AG04449 (cell line): ENCODE results near the gene CADPS.

Experiments used
- CTCF ChIA-PET: fragments of 350-600 bp; formaldehyde crosslinking; extraction: SDS; loops from one replicate; lab custom pipeline; 2021; ENCODE audit warnings: antibody characterized with exemption; lab: Yijun Ruan, JAX
- POLR2A ChIA-PET: fragments of 400-600, 350-600 bp; formaldehyde crosslinking; extraction: SDS; loops from one replicate; lab custom pipeline; 2020; ENCODE audit warnings: antibody characterized with exemption, inconsistent platforms; lab: Yijun Ruan, JAX
- DNase-seq: peaks from one replicate; pipeline ENCODE4 v3.0.0-alpha.2; 2010; ENCODE audit warnings: low read depth, low spot score
- H3K4me3 ChIP-seq: 2 replicates; pipeline ENCODE4 v1.5.1; 2011; ENCODE audit warnings: low read depth, mild to moderate bottlenecking, control low read depth, low read length
- TF ChIP-seq, protein P1 (sequence below): IDR thresholded peaks from one replicate; pipeline ENCODE4 v1.5.1; 2011; ENCODE audit warnings: mild to moderate bottlenecking, moderate library complexity, low read length, control low read depth, inconsistent platforms; ENCODE audit not compliant: insufficient read depth; ENCODE audit errors: missing control alignments

CADPS gene

GRCh38 chr3:62589078-62589477 is 286.1 kb downstream of the CADPS start:
- TF ChIP-seq, protein P1, sequence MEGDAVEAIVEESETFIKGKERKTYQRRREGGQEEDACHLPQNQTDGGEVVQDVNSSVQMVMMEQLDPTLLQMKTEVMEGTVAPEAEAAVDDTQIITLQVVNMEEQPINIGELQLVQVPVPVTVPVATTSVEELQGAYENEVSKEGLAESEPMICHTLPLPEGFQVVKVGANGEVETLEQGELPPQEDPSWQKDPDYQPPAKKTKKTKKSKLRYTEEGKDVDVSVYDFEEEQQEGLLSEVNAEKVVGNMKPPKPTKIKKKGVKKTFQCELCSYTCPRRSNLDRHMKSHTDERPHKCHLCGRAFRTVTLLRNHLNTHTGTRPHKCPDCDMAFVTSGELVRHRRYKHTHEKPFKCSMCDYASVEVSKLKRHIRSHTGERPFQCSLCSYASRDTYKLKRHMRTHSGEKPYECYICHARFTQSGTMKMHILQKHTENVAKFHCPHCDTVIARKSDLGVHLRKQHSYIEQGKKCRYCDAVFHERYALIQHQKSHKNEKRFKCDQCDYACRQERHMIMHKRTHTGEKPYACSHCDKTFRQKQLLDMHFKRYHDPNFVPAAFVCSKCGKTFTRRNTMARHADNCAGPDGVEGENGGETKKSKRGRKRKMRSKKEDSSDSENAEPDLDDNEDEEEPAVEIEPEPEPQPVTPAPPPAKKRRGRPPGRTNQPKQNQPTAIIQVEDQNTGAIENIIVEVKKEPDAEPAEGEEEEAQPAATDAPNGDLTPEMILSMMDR, result peak; percentile 12
- POLR2A ChIA-PET, result interaction anchor here (2.0 kb wide), 1 partner anchor 12 kb away, joined by 9 read pairs; no protein-coding TSS in a partner anchor
- DNase-seq, result no peak
- no peak overlapping the region for H3K4me3 ChIP-seq
- CTCF ChIA-PET, result interaction anchor here (1.3 kb wide), 1 partner anchor 14 kb away, joined by 4 read pairs; no protein-coding TSS in a partner anchor

DNA sequence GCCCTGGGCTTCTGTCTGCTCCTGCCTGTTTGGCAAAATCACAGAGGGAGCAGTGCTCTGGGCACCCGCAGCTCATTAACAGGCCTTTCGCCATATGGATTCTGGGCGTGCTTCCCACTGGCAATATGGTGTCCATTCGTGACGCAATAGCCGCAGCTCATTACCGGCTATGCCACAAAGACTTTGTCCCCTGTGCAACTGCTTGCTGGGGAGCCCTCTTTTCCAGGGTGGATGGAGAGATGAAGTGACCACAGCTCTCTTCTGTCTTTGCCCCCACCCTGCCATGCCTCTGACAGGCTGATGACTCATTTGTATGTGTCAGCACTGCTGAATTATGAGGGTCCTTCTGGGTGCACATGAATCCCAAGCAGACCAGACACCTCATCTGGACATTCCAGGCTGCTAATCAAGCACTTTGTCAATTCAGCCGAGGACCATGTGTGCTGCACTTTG is 287.6 kb downstream of the CADPS start:
- H3K4me3 ChIP-seq, result no peak overlapping the region
- TF ChIP-seq, protein P1, result no peak
- POLR2A ChIA-PET, result interaction anchor here (1.0 to 2.0 kb wide), 6 partner anchors 13 to 25 kb away, joined by 3 to 23 read pairs (median 5); no protein-coding TSS in a partner anchor
- DNase-seq, result peak; percentile 84
- CTCF ChIA-PET, result interaction anchor here (1.1 to 1.6 kb wide), 4 partner anchors 17 to 256 kb away, joined by 3 to 6 read pairs (median 5); no protein-coding TSS in a partner anchor

DNA sequence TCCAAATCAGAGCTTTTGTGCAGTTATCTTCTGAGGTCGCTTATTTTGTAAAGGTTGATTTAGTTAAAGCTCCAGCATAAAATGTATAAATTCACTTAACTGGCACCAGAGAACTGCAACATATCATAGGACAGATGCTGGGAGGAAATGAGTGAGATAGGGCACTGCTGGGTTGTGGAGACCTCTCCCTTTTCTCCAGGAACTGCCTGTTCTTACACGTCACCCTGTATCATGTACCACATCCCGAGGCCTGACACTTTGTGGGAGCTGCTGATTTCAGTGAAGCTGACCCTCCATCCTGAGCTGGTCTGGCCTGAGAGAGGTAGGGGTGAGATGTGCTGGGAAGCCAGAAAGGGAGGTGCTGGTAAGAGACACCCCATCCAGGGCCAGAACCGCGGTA is 288.0 kb downstream of the CADPS start:
- H3K4me3 ChIP-seq, result no peak overlapping the region
- no peak for DNase-seq
- POLR2A ChIA-PET, result interaction anchor here (1.0 to 2.0 kb wide), 6 partner anchors 13 to 25 kb away, joined by 3 to 23 read pairs (median 5); no protein-coding TSS in a partner anchor
- CTCF ChIA-PET, result interaction anchor here (1.1 to 1.6 kb wide), 4 partner anchors 18 to 255 kb away, joined by 3 to 6 read pairs (median 5); no protein-coding TSS in a partner anchor
- TF ChIP-seq, protein P1, result no peak

DNA sequence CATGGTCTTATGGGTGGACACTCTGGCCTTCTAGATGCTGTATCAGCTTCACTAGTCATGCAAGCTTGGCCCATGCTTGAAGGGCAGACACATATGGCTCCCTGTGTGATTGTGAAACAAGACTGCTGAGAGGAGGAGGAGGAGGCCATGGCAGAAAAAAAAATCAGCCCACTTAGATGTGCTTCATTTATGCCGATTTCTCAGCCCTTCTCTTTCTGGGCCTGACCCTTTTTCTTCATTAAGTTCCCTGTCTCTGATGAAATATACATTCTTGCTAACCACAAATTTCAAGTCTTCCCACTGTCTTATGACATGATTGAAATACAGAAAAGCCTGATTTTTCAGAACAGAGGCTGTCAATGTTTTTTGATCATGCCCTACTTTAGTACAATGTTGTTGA is 288.9 kb downstream of the CADPS start:
- CTCF ChIA-PET, result interaction anchor here (1.1 to 1.6 kb wide), 4 partner anchors 19 to 254 kb away, joined by 3 to 6 read pairs (median 5); no protein-coding TSS in a partner anchor
- no peak overlapping the region for H3K4me3 ChIP-seq
- POLR2A ChIA-PET, result no interaction called here
- TF ChIP-seq, protein P1, result no peak
- DNase-seq, result no peak

DNA sequence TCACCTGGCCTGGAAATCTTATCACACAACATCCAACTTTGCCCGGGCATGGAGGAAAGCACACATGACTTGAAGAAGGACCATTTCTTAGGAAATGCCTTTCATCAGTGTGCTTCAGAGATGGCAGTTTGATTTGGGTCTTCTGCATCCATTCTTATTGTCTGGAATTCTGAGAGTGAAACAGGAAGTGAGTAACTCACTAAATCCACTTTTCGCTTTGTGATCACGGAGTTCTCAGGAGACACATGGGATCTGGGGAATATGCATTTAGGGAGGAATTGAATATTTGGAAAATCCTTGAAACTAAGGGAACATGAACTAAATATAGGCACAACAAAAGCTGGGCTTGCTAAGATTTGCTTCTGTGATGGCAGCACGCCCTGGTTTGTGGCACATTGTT is 289.4 kb downstream of the CADPS start:
- ChIA-PET POLR2A (no interaction called here), CTCF (no interaction called here)
- TF ChIP-seq, protein P1, result no peak
- DNase-seq, result no peak
- H3K4me3 ChIP-seq, result no peak overlapping the region

DNA sequence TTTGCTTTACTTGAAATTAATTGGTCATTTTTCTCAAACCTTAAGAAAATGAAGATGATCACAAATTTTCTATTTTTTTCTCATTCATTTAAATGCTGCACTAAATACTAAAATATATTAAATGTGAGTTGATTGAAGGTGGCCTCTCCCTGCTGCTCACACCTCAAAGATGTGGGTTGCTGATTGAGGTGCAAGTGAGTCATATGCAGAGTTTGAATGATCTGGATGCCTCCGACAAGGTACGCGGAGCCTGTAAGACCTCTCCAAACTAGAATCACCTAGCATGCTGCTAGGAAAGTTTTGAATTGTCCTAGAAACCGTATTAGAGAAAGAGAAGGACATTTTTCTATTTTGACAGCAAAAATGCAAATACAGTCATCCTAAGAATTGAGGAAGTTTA is 290.6 kb downstream of the CADPS start:
- DNase-seq, result no peak

More for the DNA sequence above, 290.6 kb downstream of the CADPS start:
- TF ChIP-seq, protein P1, result no peak
- CTCF ChIA-PET, result no interaction called here
- POLR2A ChIA-PET, result no interaction called here
- H3K4me3 ChIP-seq, result no peak overlapping the region
